SU-DHL-6 (cell line): Measurements from ENCODE around the gene ZNF248.

Source experiments
- H2AFZ ChIP-seq: fragments of 200-600 bp; sonication (generic); 2 replicates; pipeline ENCODE4 v1.6.1; 2014; ENCODE audit warnings: low read depth, mild to moderate bottlenecking, moderate library complexity, mixed read lengths, antibody characterized with exemption, low read length; ENCODE audit not compliant: severe bottlenecking
- H3F3A ChIP-seq: fragments of 200-600 bp; shearing (Covaris generic); 2 replicates; pipeline ENCODE4 v1.6.0; 2016; ENCODE audit warnings: antibody characterized with exemption, mild to moderate bottlenecking; ENCODE audit not compliant: insufficient read depth
- H3K27ac ChIP-seq: fragments of 200-600 bp; sonication (generic); 2 replicates; pipeline ENCODE4 v1.5.1; 2016; ENCODE audit warnings: low read depth, mild to moderate bottlenecking, low read length, moderate library complexity, mixed read lengths
- H3K27me3 ChIP-seq: fragments of 200-600 bp; sonication (generic), shearing (Covaris generic); 2 replicates; pipeline ENCODE4 v1.6.0; 2014; ENCODE audit warnings: mild to moderate bottlenecking, low read length
- H3K36me3 ChIP-seq: fragments of 200-600 bp; sonication (generic); 2 replicates; pipeline ENCODE4 v1.6.1; 2014; ENCODE audit warnings: mild to moderate bottlenecking, low read length, mixed read lengths
- H3K4me2 ChIP-seq: fragments of 300-600, 200-600 bp; shearing (Covaris generic), sonication (generic); 2 replicates; pipeline ENCODE4 v1.6.0; 2014; ENCODE audit warnings: low read length, low read depth, mild to moderate bottlenecking; ENCODE audit not compliant: poor library complexity, severe bottlenecking
- H3K4me3 ChIP-seq: fragments of 200-600 bp; sonication (generic); 2 replicates; pipeline ENCODE4 v1.5.1; 2014; ENCODE audit warnings: antibody characterized with exemption, low read length, mild to moderate bottlenecking, mixed read lengths; ENCODE audit not compliant: insufficient read depth, poor library complexity, severe bottlenecking
- H3K79me2 ChIP-seq: fragments of 200-600 bp; sonication (generic); 2 replicates; pipeline ENCODE4 v1.6.1; 2014; ENCODE audit warnings: mild to moderate bottlenecking, low read length, moderate library complexity; ENCODE audit not compliant: insufficient read depth
- H3K9ac ChIP-seq: fragments of 200-600 bp; sonication (generic); 2 replicates; pipeline ENCODE4 v1.7.0; 2014; ENCODE audit warnings: mild to moderate bottlenecking, low read length
- H3K9me2 ChIP-seq: fragments of 200-600 bp; sonication (generic); replicated peaks from 2 replicates; pipeline ENCODE4 v1.6.1; 2014; ENCODE audit warnings: low read length; ENCODE audit not compliant: insufficient read depth
- H3K9me3 ChIP-seq: fragments of 200-600 bp; sonication (generic); 2 replicates; pipeline ENCODE4 v1.6.1; 2014; ENCODE audit warnings: low read length, mixed read lengths; ENCODE audit not compliant: insufficient read depth
- H4K20me1 ChIP-seq: fragments of 200-600 bp; sonication (generic); 2 replicates; pipeline ENCODE4 v1.6.1; 2014; ENCODE audit warnings: low read depth, mild to moderate bottlenecking, antibody characterized with exemption, low read length, moderate library complexity, mixed read lengths
- EZH2phosphoT487 ChIP-seq: fragments of 200-600 bp; sonication (generic), shearing (Covaris generic); conservative IDR thresholded peaks from 2 replicates; pipeline ENCODE4 v1.6.1; 2018; ENCODE audit warnings: mild to moderate bottlenecking, antibody characterized with exemption, low read length, moderate library complexity, mixed read lengths
- TF ChIP-seq, protein P1 (sequence below): fragments of 200-600 bp; sonication (generic); IDR thresholded peaks from one replicate; pipeline ENCODE4 v1.5.1; 2017; ENCODE audit warnings: antibody characterized with exemption, mild to moderate bottlenecking, low read length, moderate library complexity; ENCODE audit not compliant: insufficient read depth, poor library complexity, severe bottlenecking

ZNF248 gene

DNA sequence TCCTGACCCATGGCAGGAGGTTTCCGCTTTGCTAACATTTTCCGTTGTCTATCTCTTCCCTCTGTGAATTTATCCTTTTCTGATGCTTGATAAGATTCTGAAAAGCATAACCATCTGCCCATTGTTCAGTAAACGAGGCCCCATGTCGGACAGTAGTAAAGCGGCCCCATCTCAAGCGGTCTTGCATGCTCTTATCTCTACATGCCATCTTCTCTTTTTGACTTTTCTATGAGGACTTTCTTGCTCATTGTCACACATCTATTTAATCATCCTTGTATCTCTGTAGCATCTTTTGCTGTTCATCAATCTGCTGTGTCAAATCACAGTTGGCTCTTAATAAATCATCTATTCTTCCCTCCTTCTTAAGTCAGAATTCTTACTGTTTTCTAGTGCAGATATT lies 37.6 kb downstream of the ZNF248 start:
- Histone ChIP-seq H2AFZ (no peak overlapping the region), H3K9ac (no peak overlapping the region), H3K4me3 (no peak overlapping the region), H3K79me2 (no peaks in the 10 kb centered on the region), H4K20me1 (no peaks in the 10 kb centered on the region), H3F3A (no peaks in the 10 kb centered on the region), H3K9me2 (no peaks in the 10 kb centered on the region), H3K36me3 (no peaks in the 10 kb centered on the region), H3K4me2 (no peak overlapping the region), H3K9me3 (no peaks in the 10 kb centered on the region), H3K27ac (no peak overlapping the region), H3K27me3 (no peaks in the 10 kb centered on the region)
- no peak for TF ChIP-seq EZH2phosphoT487
- TF ChIP-seq, protein P1, sequence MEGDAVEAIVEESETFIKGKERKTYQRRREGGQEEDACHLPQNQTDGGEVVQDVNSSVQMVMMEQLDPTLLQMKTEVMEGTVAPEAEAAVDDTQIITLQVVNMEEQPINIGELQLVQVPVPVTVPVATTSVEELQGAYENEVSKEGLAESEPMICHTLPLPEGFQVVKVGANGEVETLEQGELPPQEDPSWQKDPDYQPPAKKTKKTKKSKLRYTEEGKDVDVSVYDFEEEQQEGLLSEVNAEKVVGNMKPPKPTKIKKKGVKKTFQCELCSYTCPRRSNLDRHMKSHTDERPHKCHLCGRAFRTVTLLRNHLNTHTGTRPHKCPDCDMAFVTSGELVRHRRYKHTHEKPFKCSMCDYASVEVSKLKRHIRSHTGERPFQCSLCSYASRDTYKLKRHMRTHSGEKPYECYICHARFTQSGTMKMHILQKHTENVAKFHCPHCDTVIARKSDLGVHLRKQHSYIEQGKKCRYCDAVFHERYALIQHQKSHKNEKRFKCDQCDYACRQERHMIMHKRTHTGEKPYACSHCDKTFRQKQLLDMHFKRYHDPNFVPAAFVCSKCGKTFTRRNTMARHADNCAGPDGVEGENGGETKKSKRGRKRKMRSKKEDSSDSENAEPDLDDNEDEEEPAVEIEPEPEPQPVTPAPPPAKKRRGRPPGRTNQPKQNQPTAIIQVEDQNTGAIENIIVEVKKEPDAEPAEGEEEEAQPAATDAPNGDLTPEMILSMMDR: no peak

DNA sequence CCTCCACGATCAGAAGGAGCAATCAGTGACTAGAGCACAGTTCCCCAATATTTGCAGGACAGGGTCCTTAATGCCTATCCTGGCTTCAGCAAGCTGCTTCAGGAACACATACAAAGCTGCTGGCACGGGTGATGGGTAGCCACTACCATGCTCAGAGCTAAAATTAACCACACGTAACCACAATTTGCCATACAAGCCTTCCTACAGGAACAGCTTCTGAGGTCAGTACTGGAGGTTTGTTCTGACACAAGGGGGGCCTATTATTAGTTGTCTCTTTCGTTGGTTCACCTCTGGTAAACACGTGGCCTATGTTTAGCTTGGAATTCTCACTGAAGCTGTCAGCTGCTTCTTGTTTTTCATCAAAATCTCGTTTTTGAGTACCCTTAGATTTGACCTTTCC lies 41.1 kb downstream of the ZNF248 start:
- H3K9me3 ChIP-seq: 0 out of 2 replicates have a peak, but pooled peaks cover 5% of the 10 kb centered on the region
- H3K4me3 ChIP-seq: no peak overlapping the region
- H4K20me1 ChIP-seq: no peaks in the 10 kb centered on the region
- no peak overlapping the region for H3K27ac ChIP-seq
- no peaks in the 10 kb centered on the region for H3K9me2 ChIP-seq
- H3K4me2 ChIP-seq: no peak overlapping the region
- no peaks in the 10 kb centered on the region for H3K36me3 ChIP-seq
- H3K79me2 ChIP-seq: no peaks in the 10 kb centered on the region
- no peak overlapping the region for H3K9ac ChIP-seq
- H3F3A ChIP-seq: no peaks in the 10 kb centered on the region
- H2AFZ ChIP-seq: no peak overlapping the region
- TF ChIP-seq, protein P1: no peak
- TF ChIP-seq EZH2phosphoT487: no peak
- H3K27me3 ChIP-seq: no peaks in the 10 kb centered on the region

DNA sequence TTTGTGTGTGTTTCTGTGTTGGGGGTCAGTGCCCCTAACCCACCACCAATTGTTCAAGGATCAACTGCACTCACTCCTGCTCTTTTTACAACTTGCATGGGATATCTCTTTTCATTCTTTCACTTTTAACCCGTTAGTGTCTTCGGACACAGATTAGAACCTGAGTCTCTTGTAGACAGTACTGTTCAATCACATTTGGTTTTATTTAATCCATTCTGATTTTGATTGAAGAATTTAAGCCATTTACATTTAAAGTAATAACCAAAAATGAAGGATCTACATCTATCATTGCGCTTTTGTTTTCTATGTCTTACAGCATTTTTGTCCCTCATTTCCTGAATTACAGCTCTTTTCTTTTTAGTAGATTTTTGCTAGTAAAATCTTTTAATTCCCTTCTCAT lies 43.6 kb downstream of the ZNF248 start:
- H3F3A ChIP-seq: no peaks in the 10 kb centered on the region
- H3K27me3 ChIP-seq: no peaks in the 10 kb centered on the region
- no peak overlapping the region for H3K4me3 ChIP-seq
- TF ChIP-seq, protein P1: no peak
- no peak for TF ChIP-seq EZH2phosphoT487
- H3K36me3 ChIP-seq: no peaks in the 10 kb centered on the region
- 0 out of 2 replicates have a peak, but pooled peaks cover 5% of the 10 kb centered on the region for H3K9me3 ChIP-seq
- H4K20me1 ChIP-seq: no peaks in the 10 kb centered on the region
- H3K79me2 ChIP-seq: no peaks in the 10 kb centered on the region
- H3K9ac ChIP-seq: no peak overlapping the region
- H3K4me2 ChIP-seq: no peak overlapping the region
- no peaks in the 10 kb centered on the region for H3K9me2 ChIP-seq
- no peak overlapping the region for H2AFZ ChIP-seq
- no peak overlapping the region for H3K27ac ChIP-seq

DNA sequence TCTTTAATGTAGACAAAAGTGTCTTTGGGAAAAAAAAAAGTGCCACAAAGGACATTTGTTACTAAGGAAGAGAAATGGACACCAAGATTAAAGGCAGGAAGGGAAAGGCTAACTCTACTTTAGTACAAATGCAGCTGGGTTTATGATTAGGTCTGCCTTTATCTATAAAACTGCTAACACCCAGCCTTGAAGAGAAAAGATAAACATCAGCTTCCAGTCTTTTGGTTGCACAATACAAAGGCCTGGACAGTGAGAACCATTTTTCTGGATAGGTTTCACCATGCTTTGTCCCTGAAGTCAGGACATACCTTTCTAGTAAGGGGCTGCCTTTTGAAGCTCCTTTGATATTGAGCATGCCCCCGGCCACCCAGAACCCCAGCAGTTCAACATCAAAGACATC lies 45.1 kb downstream of the ZNF248 start:
- Histone ChIP-seq H3K9ac (no peak overlapping the region), H3F3A (no peaks in the 10 kb centered on the region), H3K27ac (no peak overlapping the region), H3K9me2 (no peaks in the 10 kb centered on the region), H2AFZ (no peak overlapping the region), H3K27me3 (no peaks in the 10 kb centered on the region), H3K79me2 (no peaks in the 10 kb centered on the region), H3K36me3 (no peaks in the 10 kb centered on the region), H3K9me3 (0 out of 2 replicates have a peak, but pooled peaks cover 5% of the 10 kb centered on the region), H4K20me1 (no peaks in the 10 kb centered on the region), H3K4me3 (no peak overlapping the region), H3K4me2 (no peak overlapping the region)
- TF ChIP-seq EZH2phosphoT487: no peak
- TF ChIP-seq, protein P1: no peak
